ENCODE measurements around the gene EIF4E1B.

Gene EIF4E1B

GRCh38 chr5:176628406-176629228, 1.9 kb upstream of the EIF4E1B start:
- Mint-ChIP-seq H3K27ac (no peak overlapping the region), H3K9me3 (no peaks in the 10 kb centered on the region), H3K4me1 (ENCODE audit: low read depth) (peaks cover 7% of the 10 kb centered on the region), H3K27me3 (peaks cover 61% of the 10 kb centered on the region), H3K36me3 (ENCODE audit: low read depth) (no peaks in the 10 kb centered on the region), H3K4me3 (no peak overlapping the region)

GRCh38 chr5:176629317-176629852, 1.1 kb upstream of the EIF4E1B start:
- Mint-ChIP-seq H3K27ac (no peak overlapping the region), H3K27me3 (peaks cover 64% of the 10 kb centered on the region), H3K36me3 (ENCODE audit: low read depth) (no peaks in the 10 kb centered on the region), H3K4me1 (ENCODE audit: low read depth) (peaks cover 13% of the 10 kb centered on the region), H3K4me3 (no peak overlapping the region), H3K9me3 (no peaks in the 10 kb centered on the region)

- Mint-ChIP-seq H3K27ac (no peak overlapping the region), H3K4me1 (ENCODE audit: low read depth) (peaks cover 13% of the 10 kb centered on the region)
These were observed 277 bp downstream of the EIF4E1B start for GRCh38 chr5:176630681-176631222.

GRCh38 chr5:176631383-176632200, 1.1 kb downstream of the EIF4E1B start:
- no peaks in the 10 kb centered on the region for H3K9me3 Mint-ChIP-seq
- no peak overlapping the region for H3K4me3 Mint-ChIP-seq
- H3K36me3 Mint-ChIP-seq (ENCODE audit: low read depth), result no peaks in the 10 kb centered on the region
- peaks cover 13% of the 10 kb centered on the region for H3K4me1 Mint-ChIP-seq (ENCODE audit: low read depth)
- no peak overlapping the region for H3K27ac Mint-ChIP-seq
- H3K27me3 Mint-ChIP-seq, result peaks cover 66% of the 10 kb centered on the region

More at GRCh38 chr5:176630681-176631222, 277 bp downstream of the EIF4E1B start:
- peak overlapping the region; percentile 38 for H3K4me3 Mint-ChIP-seq
- peaks cover 71% of the 10 kb centered on the region for H3K27me3 Mint-ChIP-seq
- no peaks in the 10 kb centered on the region for H3K36me3 Mint-ChIP-seq (ENCODE audit: low read depth)
- H3K9me3 Mint-ChIP-seq, result no peaks in the 10 kb centered on the region

GRCh38 chr5:176632745-176633144, 2.3 kb downstream of the EIF4E1B start:
- H3K27ac Mint-ChIP-seq, result no peak overlapping the region
- H3K4me1 Mint-ChIP-seq (ENCODE audit: low read depth), result peaks cover 13% of the 10 kb centered on the region
- H3K27me3 Mint-ChIP-seq, result peaks cover 62% of the 10 kb centered on the region
- no peaks in the 10 kb centered on the region for H3K36me3 Mint-ChIP-seq (ENCODE audit: low read depth)
- no peak overlapping the region for H3K4me3 Mint-ChIP-seq
- no peaks in the 10 kb centered on the region for H3K9me3 Mint-ChIP-seq

- Mint-ChIP-seq H3K9me3 (no peaks in the 10 kb centered on the region), H3K27me3 (peaks cover 54% of the 10 kb centered on the region), H3K4me1 (ENCODE audit: low read depth) (peaks cover 13% of the 10 kb centered on the region), H3K27ac (no peak overlapping the region), H3K36me3 (ENCODE audit: low read depth) (no peaks in the 10 kb centered on the region), H3K4me3 (no peak overlapping the region)
These were observed 3.1 kb downstream of the EIF4E1B start for GRCh38 chr5:176633598-176633997.

GRCh38 chr5:176636426-176636825, 6.0 kb downstream of the EIF4E1B start:
- H3K36me3 Mint-ChIP-seq (ENCODE audit: low read depth), result no peaks in the 10 kb centered on the region
- peaks cover 36% of the 10 kb centered on the region for H3K27me3 Mint-ChIP-seq
- H3K27ac Mint-ChIP-seq, result no peak overlapping the region

GRCh38 chr5:176637556-176637955, 7.1 kb downstream of the EIF4E1B start:
- Mint-ChIP-seq H3K27ac (no peak overlapping the region), H3K36me3 (ENCODE audit: low read depth) (no peaks in the 10 kb centered on the region), H3K4me1 (ENCODE audit: low read depth) (peaks cover 8% of the 10 kb centered on the region), H3K4me3 (no peak overlapping the region), H3K9me3 (no peaks in the 10 kb centered on the region), H3K27me3 (peaks cover 28% of the 10 kb centered on the region)

More at GRCh38 chr5:176636426-176636825, 6.0 kb downstream of the EIF4E1B start:
- Mint-ChIP-seq H3K4me1 (ENCODE audit: low read depth) (peaks cover 8% of the 10 kb centered on the region), H3K4me3 (no peak overlapping the region), H3K9me3 (no peaks in the 10 kb centered on the region)

- Mint-ChIP-seq H3K36me3 (ENCODE audit: low read depth) (no peaks in the 10 kb centered on the region), H3K4me1 (ENCODE audit: low read depth) (peaks cover 8% of the 10 kb centered on the region), H3K4me3 (no peak overlapping the region), H3K9me3 (no peaks in the 10 kb centered on the region), H3K27me3 (peaks cover 25% of the 10 kb centered on the region), H3K27ac (no peak overlapping the region)
These were observed 8.0 kb downstream of the EIF4E1B start for GRCh38 chr5:176638437-176638836.

- H3K27ac Mint-ChIP-seq, result no peak overlapping the region
- peaks cover under 1% of the 10 kb centered on the region for H3K4me1 Mint-ChIP-seq (ENCODE audit: low read depth)
- peaks cover 18% of the 10 kb centered on the region for H3K27me3 Mint-ChIP-seq
- no peaks in the 10 kb centered on the region for H3K9me3 Mint-ChIP-seq
- no peaks in the 10 kb centered on the region for H3K36me3 Mint-ChIP-seq (ENCODE audit: low read depth)
- H3K4me3 Mint-ChIP-seq, result no peak overlapping the region
These were observed 8.7 kb downstream of the EIF4E1B start for GRCh38 chr5:176639208-176639607.

- no peaks in the 10 kb centered on the region for H3K36me3 Mint-ChIP-seq (ENCODE audit: low read depth)
- no peak overlapping the region for H3K4me3 Mint-ChIP-seq
- no peak overlapping the region for H3K27ac Mint-ChIP-seq
- H3K9me3 Mint-ChIP-seq, result no peaks in the 10 kb centered on the region
- peaks cover 13% of the 10 kb centered on the region for H3K27me3 Mint-ChIP-seq
- no peaks in the 10 kb centered on the region for H3K4me1 Mint-ChIP-seq (ENCODE audit: low read depth)
These were observed 9.5 kb downstream of the EIF4E1B start for GRCh38 chr5:176639981-176640380.

- no peak overlapping the region for H3K4me3 Mint-ChIP-seq
- H3K9me3 Mint-ChIP-seq, result no peaks in the 10 kb centered on the region
- no peak overlapping the region for H3K27ac Mint-ChIP-seq
- peaks cover 7% of the 10 kb centered on the region for H3K27me3 Mint-ChIP-seq
- no peaks in the 10 kb centered on the region for H3K36me3 Mint-ChIP-seq (ENCODE audit: low read depth)
- no peaks in the 10 kb centered on the region for H3K4me1 Mint-ChIP-seq (ENCODE audit: low read depth)
These were observed 10.1 kb downstream of the EIF4E1B start for GRCh38 chr5:176640616-176641015.

GRCh38 chr5:176642675-176643490, 12.4 kb downstream of the EIF4E1B start:
- no peaks in the 10 kb centered on the region for H3K36me3 Mint-ChIP-seq (ENCODE audit: low read depth)
- no peaks in the 10 kb centered on the region for H3K9me3 Mint-ChIP-seq
- H3K4me3 Mint-ChIP-seq, result no peak overlapping the region
- peaks cover 13% of the 10 kb centered on the region for H3K4me1 Mint-ChIP-seq (ENCODE audit: low read depth)
- no peaks in the 10 kb centered on the region for H3K27me3 Mint-ChIP-seq
- H3K27ac Mint-ChIP-seq, result no peak overlapping the region

- Mint-ChIP-seq H3K27me3 (no peaks in the 10 kb centered on the region), H3K4me3 (no peak overlapping the region), H3K36me3 (ENCODE audit: low read depth) (no peaks in the 10 kb centered on the region)
These were observed 13.2 kb downstream of the EIF4E1B start for GRCh38 chr5:176643491-176644219.

More at GRCh38 chr5:176643491-176644219, 13.2 kb downstream of the EIF4E1B start:
- Mint-ChIP-seq H3K27ac (no peak overlapping the region), H3K4me1 (ENCODE audit: low read depth) (peaks cover 19% of the 10 kb centered on the region), H3K9me3 (no peaks in the 10 kb centered on the region)
